NCI-H187 treated with DMSO at 0.1 percent for 48 hours (cell line): ENCODE data around the gene ARHGEF12.

Experiments used
- DNase-seq: peaks from one replicate; lab custom pipeline; 2025; lab: John Stamatoyannopoulos, UW

ARHGEF12 gene

DNA sequence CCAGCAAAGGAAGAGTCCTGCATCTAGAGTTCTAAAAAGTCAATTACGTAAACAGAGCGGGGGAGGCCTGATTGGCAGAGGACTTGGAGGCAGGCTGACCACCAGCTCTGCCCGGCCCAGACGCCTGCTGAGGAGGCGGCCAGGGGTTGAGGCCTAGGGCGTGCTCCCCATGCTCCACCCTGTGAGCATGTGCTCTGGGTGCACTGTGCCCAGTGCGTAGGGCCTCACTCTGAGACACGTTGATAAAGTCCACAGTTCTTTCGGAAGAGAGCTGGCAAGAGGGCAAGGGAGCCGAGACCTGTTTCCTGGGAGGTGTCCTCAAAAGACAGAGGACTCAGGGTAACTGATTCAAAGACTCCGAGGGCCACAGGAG is 200.6 kb downstream of the ARHGEF12 start:
- no peak for DNase-seq

DNA sequence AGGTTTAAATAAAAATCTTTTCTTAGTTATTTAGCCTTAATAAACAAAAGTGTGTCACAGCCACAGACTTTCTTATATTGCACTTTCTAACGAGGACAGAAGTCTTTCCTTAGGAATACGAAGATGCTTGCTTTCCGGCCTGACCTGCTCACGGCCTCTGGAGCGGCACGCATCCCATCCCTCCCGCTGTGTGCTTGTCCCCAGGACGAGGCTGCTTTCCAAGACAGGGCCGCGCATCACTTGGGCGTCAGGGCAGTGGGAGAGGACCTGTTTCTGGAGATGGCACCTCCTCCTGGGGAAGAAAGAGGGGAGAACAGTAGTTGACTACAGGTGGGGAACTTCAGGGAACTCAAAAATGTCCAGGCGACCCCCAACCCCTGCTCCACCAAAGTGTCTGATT is 201.8 kb downstream of the ARHGEF12 start:
- DNase-seq: no peak

- DNase-seq: no peak
Measured at GRCh38 chr11:120538707-120539106, 202.5 kb downstream of the ARHGEF12 start.
